HG03045 (cell line): Measurements from ENCODE around the gene BMP6.

ENCODE experiments used
- ATAC-seq: cut with Tn5 transposase; IDR thresholded peaks from one replicate; pipeline ENCODE4 v1.9.1; 2021; ENCODE audit warnings: mild to moderate bottlenecking, moderate library complexity; ENCODE audit not compliant: unreplicated experiment

The BMP6 gene

GRCh38 chr6:7747016-7747415, 21.1 kb downstream of the BMP6 start:
- no peak for ATAC-seq

- ATAC-seq: no peak
Measured at GRCh38 chr6:7747433-7747832, 21.5 kb downstream of the BMP6 start.

GRCh38 chr6:7747901-7748504, 22.1 kb downstream of the BMP6 start:
- no peak for ATAC-seq

GRCh38 chr6:7749478-7749877, 23.6 kb downstream of the BMP6 start:
- ATAC-seq: no peak

GRCh38 chr6:7750197-7750596, 24.3 kb downstream of the BMP6 start:
- ATAC-seq: no peak

- no peak for ATAC-seq
Measured at GRCh38 chr6:7758456-7758855, 32.6 kb downstream of the BMP6 start.

- no peak for ATAC-seq
Measured at GRCh38 chr6:7759320-7759719, 33.4 kb downstream of the BMP6 start.

GRCh38 chr6:7761051-7761450, 35.2 kb downstream of the BMP6 start:
- no peak for ATAC-seq

- no peak for ATAC-seq
Measured at GRCh38 chr6:7762760-7763159, 36.9 kb downstream of the BMP6 start.

GRCh38 chr6:7763881-7764280, 38.0 kb downstream of the BMP6 start:
- ATAC-seq: no peak

GRCh38 chr6:7765575-7766325, 39.9 kb downstream of the BMP6 start:
- no peak for ATAC-seq

GRCh38 chr6:7769702-7770101, 43.8 kb downstream of the BMP6 start:
- no peak for ATAC-seq

GRCh38 chr6:7770111-7770510, 44.2 kb downstream of the BMP6 start:
- no peak for ATAC-seq

- no peak for ATAC-seq
Measured at GRCh38 chr6:7770601-7771000, 44.7 kb downstream of the BMP6 start.

GRCh38 chr6:7773322-7773721, 47.4 kb downstream of the BMP6 start:
- no peak for ATAC-seq

- ATAC-seq: no peak
Measured at GRCh38 chr6:7773914-7774313, 48.0 kb downstream of the BMP6 start.

GRCh38 chr6:7776509-7776908, 50.6 kb downstream of the BMP6 start:
- no peak for ATAC-seq

GRCh38 chr6:7777074-7777473, 51.2 kb downstream of the BMP6 start:
- ATAC-seq: no peak

GRCh38 chr6:7781240-7781639, 55.3 kb downstream of the BMP6 start:
- ATAC-seq: no peak

- ATAC-seq: no peak
Measured at GRCh38 chr6:7784248-7784647, 58.3 kb downstream of the BMP6 start.

GRCh38 chr6:7784706-7785105, 58.8 kb downstream of the BMP6 start:
- no peak for ATAC-seq

- ATAC-seq: no peak
Measured at GRCh38 chr6:7785243-7786035, 59.5 kb downstream of the BMP6 start.
